Activated CD8-positive, alpha-beta memory T cell treated with anti-CD3 and anti-CD28 coated beads, Interleukin-2, amount 50 U/mL, for 24 hours (primary cell): ENCODE data around the gene PHOX2B.

Experiments
- DNase-seq: peaks from one replicate; pipeline ENCODE4 v3.0.0-alpha.2; 2020; ENCODE audit errors: extremely low read depth

PHOX2B gene

DNA sequence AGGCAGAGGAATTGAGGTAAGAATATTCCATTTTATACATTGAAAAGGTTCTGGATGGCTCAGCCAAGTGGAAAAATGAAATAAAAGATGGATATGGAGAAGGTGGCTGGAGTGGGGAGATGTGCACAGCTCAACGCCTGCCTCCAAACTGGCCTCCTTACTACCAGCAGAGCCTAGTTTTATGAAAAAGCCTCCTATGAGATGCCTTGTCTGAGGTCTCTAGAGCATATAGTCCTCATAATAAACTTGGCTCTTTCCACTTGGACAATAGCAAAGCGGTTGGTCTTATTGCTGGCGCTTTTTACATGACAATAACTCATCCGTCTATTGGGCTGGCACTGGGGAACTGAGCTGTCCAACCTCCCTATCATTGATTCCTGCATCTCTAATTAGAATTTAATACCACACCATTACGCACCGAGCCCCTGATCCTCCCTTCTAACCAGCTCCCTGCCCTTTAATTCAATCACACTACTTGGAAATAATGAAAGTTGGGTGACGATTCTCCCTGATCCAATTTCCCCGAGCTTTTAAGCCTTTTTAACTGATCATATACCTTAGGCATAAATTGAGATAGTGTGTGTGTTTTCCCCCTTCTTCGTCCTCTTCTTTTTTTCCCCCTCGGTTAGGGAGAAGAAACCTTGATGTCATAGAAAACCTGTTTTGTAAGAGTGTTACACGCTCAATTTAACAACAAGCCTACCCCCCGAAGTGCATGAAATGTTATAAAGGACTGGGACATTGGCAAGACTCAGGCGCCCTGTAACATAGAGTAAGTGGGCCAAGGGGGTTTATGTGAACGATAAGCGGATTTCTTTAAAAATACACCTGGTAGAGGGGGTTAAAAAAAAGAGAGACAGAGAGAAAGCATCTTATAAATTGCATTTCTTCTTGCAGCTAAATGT, at the start of gene PHOX2B:
Gene PHOX2B, minus strand, starts transcription at position 155 of the 905 bp plus-strand sequence. Its CDS starts 115 bp downstream, at position 40.
- no peak for DNase-seq

DNA sequence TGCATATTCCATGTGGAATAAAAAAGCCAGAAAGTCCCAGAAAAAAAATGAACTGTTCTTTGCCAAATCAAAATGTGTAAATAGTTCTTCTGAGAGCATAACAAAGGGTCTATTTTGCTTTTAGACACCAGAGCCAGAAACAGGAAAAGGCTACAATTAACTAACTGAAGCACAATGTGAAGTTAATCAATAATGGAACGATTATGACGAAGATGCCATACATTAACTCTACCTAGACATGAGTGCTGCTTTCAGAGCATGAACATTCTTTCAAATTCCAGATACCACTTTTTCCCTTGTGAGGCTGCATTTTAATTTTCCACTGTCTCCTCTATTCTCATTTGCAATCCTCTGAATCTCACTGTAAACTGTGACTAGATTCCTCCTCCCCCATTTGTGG, 48.7 kb upstream of the PHOX2B start:
- DNase-seq: no peak

DNA sequence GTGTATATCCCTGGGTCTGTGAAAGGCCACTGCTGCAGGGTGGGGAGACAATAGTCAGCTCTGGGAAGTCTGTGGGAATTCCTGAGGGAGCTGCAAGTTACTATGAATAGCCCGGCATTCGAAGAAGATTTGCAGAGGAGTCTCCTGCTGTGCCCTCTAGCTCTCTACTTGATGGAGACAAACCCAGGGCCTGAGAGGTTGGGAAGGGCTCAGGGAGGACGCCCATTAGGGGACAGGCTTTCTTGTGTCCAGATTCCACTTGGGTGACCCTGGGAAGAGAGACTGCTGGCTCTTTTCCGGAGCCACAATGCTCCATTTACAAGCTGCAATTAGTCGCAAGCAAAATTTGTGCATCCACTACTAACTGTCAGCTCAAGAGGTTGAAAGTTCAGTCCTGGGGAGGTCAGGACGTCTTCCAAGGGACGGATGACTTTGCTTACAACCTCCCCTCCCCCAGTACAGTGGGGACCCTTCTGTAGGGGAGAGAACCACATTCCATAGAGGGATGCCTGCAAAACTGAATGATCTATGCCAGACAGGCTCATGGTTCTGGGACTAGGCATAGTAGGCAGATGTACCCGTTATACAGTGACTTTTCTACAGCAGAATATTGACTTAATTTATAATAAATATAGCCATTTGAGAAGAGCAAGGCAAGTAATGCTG, 48.2 kb upstream of the PHOX2B start:
- no peak for DNase-seq

DNA sequence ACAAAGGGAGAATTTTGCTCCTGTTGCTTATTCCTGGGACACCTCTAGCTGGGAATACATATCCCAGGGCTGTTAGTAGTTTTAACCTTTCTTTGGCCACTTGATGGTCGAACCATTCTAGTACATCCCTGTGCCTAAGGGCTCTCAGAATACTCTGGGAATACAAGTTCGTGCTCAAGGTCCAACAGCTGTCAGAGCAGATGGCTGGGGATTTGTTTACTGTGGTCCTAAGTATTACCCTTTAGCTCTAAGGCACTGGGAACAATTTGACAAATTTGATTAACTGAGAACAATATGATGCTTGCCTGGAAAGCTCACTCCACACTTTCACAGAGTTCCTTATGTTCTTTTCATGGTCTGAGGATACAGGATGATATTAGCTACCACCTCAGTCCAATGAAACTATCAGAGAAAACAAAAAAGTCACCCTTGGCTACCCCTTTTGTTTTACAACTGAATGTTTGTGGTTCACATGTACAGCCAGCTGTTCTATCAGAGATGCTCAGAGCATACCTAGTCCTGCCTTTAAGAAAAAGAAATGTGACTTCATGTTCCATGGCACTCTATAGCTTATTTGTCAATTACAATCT, 47.4 kb upstream of the PHOX2B start:
- no peak for DNase-seq

DNA sequence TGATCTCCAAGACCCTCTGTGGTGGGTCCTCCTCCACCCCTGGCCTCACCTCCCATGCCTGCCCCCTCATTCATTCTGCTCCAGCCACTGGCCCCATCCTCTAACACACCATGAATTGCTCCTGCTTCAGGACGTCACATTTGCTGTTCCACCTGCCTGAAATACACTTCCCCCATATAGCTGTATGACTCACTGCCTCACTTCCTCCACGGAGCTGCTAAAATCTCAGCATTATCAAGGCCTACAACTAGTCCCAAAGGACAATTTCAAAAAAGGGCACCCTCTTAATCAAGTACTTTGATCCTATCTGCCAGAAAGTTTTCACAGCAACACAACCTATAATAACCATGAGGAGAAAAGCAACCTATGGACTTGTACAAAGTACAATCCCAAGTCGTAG, 43.6 kb upstream of the PHOX2B start:
- no peak for DNase-seq

DNA sequence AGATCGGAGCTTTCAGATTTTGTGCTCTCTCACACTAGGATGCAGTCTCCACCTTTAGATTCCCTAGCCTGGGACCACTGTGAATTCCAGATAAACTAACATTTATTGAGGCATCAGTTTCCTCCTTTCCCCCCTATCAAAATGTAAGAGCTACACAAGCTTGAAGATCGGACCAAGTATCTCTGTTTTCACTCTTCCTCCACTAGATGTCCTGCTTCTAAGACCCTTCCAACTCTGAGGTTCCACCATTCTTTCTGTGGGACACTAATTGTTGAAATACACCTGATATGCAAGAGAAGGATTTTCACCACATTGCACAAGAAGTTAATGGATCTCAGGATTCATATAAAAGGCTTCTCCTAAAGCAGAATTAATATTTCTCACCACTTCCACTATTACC, 43.0 kb upstream of the PHOX2B start:
- no peak for DNase-seq

DNA sequence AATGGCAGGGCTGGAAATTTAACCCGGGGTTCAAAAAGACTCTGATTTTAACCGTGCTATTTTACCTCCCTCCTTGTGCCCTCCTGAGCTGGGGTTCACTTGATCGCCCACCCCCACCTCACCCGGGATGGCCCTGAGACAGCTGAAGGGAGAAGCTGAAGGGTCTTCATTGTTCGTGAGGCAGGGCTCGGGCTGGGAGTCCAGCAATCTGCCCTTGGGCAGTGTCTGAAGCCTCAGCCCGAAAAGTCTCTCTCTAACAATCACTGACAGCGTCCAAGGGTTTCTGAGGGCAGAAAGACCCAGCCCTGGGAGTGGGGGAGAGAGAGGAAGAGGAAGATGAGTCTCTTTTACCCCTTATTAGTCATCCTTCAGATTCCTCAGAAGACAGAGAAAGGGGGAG, 39.4 kb upstream of the PHOX2B start:
- DNase-seq: no peak

DNA sequence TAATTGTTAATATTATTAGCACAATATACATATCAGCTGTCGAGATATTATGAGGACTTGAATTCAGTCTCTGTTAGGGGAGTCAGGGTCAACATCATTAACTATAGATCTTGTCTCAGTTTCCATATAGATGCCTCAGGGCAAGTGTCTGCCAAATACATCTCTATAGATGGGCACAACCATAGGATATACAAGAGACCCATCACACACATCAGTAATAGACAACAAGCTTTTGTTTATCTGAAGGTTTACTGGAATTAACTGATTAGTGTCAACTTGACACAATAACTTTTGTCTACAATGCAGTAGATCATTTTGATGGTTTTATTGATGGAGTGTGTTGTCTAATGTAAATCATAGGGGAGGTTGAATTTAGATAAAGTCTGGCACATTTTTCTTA, 37.1 kb upstream of the PHOX2B start:
- DNase-seq: no peak

DNA sequence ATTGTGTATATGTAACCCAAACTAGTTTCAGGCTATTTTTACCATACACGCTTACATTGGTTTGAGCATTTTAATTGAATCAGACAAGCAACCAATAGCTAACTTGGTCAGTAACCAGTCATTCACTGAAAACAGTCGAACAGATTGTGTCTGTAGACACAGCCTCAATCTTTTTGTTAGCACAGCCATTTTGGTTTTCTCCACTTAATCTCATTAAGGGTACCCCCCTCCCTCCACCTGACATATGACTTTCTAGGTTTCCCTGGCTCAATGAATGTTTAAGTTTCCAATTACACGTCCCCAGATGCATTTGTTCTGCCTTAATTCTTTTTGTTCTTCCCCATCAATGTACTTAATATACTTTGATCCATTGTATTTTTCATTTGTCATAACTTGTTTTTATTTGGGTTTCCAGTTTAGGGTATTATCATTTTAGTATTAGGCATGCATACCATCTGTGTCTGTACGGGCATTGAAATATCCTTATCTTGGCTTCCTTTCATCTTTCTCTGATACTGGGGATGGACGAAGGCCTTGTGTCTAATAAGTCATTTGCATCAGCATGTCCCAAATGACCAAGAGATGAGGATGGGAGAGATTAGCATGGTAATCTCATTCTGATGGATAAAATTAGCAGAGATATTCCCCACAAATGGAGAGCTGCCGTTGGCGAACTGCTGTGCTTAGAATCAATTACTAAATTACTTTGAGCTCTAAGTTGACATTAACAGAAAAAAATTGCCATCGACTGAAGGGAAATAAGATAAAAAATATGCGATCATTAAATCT, 35.9 kb upstream of the PHOX2B start:
- DNase-seq: no peak

DNA sequence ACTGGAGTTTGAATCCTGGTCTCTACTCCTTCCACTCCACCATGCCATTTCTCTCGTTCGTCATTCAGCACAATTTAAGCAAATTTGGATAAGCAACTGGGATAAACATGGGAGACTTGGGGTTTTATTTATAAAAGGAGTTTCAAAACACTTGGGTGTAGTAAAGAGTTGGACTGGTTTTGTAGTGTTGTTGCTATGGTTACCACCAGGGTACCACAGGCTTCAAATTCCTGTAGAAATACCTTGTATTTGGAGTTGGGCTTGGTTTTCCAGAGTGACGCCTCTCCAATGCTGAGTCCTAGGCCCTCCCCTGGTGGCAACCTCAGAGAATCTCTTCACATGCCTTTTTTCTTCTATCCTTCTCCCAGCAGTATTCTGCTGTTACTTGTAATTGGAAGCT, 27.9 kb upstream of the PHOX2B start:
- no peak for DNase-seq

DNA sequence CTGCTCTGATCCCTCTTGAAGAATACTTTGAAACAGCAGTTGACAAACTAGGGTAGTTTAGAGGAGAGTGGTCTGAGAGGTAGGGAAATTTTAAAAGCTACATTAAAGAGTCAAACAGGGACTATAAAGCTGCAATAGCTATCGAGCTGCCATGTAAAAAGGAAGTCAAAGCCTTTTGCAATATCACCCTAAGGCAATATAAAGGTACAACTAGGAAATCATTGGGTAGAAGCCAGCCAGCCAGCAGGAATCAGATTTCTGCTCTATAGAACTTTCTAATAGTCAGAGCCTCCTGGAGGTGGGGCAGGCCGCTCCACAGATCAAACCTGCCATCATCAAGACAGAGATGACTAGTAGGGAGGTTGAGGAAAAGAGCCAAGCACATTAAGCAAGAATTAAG, 15.2 kb upstream of the PHOX2B start:
- no peak for DNase-seq

DNA sequence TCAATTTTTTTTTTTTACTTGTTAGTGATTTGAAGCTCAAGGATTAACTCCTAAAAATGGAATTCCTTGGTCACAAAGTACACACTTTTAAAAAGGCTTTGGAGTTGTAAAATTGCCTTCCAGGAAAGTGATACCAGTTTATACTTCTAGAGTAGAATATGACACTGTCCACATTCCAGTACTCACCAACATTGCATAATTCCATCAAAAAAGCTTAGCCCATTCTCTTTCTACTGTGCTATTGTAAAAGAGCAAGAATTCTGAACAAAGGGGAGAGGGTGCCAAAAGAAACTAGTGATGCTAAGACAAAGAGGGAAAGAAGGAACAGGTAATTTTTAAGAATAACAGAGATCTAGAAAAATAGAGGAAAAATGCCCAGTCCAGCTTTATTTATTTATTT, 10.4 kb upstream of the PHOX2B start:
- no peak for DNase-seq

DNA sequence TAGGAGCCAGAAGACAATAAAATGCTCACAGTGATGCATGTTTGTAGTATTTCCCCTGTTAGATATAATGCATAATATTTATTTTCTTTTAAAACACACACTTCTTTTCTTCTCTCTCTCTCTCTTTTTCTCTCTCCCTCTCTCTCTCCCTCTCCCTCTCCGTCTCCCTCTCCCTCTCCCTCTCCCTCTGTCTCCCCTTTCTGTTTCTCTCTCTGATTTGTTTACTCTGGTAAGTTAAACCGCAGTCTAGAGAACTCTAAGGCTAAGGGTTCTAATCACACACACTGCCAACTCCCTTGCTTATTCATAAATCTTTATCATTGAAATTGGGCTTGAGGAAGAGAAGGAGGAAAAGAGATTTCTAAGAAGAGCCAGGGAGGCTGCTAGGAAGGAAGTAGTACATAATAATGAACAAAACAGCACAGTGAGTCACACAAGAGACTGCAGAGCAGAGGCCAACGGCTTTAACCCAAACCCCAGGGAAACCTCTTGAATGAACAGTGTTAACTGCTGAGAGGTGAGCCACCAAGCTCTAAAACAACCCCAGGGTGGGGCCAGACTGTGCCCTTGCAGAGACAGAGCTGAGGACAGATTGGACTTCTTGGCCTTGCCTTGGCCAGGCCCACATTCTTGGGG, 9.1 kb upstream of the PHOX2B start:
- DNase-seq: no peak

DNA sequence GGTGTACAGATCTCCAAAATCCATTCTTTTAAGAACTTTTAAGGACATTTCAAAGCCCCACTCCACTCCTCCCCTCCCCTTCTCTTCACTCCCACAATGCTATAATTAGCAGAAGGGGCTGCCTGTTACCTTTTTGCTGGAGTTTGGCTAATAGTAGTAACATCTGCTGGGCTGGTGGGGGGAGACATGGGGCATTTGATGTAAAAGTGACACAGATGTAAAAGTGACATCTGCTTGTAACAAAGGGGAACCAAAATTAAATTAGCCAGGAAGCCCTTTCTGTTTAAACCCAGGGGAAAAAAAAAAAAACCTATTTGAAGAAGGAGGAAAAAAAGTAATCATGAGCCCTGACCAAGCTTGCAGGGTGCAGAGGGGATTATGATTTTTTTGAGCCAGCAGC, 5.4 kb upstream of the PHOX2B start:
- no peak for DNase-seq

DNA sequence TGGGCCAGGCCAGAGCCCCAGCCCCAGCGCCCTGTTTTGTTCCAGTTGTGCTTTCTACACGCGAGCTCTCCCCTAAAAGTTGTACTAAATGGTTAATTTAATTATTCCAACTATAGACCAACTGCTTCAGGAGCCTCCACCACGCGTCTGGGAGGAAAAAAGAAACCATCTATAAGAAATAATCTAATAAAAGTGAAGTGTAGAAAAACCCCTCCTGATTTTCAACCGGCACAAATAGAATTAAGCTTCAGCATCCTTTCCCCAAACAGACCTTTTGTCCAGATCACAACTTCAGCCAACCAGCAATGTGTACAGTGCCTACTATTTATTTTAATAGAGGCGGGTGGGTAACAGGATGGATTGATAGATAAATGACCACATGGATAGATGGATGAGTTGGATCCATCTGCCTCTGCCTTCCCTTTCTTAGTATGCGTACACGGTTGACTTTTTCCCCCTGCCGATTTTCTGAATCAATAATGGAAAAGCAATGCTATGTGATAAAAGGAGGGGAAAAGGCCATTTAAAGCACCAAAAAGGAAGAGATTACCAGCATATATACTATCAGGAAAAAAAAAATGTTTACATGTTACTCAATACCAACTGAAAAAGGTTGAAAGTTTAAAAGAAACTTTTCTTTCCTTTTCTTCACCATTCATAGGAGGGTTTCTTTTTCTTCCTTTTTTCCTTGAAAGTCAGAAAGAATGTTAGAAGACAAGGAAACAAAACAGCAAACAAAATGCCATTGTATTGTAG, 3.7 kb upstream of the PHOX2B start:
- no peak for DNase-seq

DNA sequence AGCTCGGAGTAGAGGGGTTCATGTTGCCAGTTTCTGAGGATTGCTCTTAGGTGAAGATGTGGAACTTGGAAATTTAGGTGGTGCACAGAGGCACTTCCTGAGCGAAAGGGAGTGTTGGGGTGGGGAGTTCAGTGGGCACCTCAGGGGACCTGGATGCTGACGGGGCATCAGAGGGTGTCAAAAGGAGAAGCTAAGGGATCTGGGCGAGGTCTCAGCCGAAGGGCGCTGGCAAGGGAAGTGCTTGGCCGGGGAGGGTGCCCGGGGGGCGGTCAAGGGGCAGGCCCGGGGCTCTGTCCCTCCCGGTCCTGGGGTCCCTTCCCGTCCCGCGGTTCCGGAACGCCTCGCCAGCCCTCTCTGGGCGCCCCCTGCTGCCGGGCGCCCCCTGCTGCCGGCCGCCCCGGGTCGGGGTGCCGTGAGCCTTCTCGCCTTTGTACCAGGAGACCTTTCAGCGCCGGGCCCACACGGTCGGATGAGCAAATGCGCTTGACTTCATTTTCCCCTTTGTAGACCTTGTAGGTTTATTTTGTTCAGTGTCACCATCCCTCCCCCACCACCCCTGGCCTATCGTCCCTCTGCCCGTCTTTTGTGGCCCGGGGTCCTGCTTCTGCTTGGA, 3.0 kb upstream of the PHOX2B start:
- no peak for DNase-seq

DNA sequence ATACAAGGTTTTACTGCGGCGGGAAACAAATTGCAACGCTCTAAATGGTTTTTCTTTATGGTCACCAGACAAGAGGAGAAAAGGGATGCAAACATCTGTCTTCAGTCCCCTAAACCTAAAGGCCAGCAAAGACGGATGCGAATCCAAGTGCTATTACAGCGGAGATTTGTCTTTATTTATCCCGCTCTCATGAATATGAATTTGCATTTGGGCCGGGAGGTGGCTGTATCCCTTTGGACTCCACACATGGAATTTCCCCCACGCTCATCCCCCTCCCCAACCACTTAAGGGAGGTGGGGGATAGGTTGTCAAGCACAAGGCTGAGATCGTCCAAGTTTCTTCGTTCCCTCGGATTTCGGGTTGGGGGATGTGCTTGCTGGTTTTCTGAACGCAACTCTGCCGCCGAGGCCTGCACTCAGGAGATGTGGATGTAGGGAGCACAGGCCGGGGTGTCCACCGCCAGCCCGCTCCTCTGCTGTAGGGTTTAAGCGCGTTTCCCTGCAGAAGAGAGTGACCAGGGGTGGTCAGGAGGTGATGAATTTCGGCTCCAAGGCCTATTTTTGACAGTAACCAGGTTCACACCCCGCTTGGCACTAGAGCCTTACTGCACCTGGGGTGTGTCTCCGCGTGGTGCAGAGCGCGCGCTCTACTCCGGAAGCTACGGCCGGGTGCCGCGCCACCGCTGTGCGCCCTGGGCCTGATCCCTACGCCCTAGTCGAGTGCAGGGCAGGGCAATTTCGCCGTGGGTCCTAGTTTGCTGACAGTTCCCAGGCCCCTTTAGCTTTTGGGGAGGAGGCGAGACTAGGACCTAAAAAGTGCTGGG, 2.3 kb upstream of the PHOX2B start:
- no peak for DNase-seq

DNA sequence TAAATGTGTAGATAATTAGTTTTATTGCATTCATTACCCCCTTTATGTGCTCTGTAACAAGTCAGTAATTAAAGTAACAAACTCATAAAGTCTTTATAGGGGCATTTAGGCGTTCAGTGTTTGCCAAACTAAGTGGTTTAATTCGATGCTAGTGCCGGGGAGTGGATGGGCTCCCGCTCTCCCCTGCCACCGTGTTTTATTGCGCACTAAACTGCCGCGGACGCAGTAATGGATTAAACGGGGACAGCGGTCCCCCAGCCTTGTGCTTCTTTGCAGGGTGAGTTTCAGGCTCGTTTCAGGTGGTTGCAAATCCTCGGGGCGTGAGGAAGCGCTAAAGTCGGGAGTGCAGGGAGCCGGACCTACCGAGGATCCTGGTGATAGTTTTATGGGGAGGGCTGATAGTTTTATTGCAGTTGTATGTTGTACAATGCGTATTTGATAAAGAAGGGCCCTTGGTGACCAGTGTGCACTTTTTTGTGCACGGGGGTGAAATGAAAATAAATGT, 1.6 kb upstream of the PHOX2B start:
- DNase-seq: no peak

DNA sequence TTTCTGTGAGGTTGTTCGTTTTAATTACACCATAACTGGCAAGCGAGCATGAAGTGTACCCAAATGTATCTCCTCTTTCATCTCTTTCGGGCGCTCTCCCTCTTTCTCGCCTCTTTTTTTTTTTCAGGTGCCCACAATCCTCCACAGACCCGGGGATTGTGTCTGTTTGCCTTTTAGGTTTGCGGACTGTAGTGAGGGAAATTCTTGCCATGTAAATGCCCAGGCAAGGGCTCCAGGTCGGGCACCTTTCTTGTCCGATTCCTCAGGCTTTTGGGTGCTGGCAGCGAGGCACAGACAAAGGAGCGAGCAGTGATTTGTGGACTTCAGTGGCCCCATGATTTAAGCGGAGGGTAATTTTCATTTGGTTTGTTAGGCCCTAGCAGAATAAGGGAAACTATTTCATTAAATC, 1.1 kb upstream of the PHOX2B start:
- no peak for DNase-seq
